HEK293 (cell line): Measurements from ENCODE around the gene NOL4L.

Experiments used
- CTCF ChIP-seq: fragments of 450-650 bp; formaldehyde crosslinking; IDR thresholded peaks from 2 replicates; pipeline ENCODE4 v1.5.1; 2016; ENCODE audit warnings: missing biosample characterization, missing genetic modification characterization
- PBX3 ChIP-seq: sonication (generic); formaldehyde crosslinking; IDR thresholded peaks from 2 replicates; pipeline ENCODE4 v1.8.1; 2022; ENCODE audit warnings: mild to moderate bottlenecking, moderate library complexity, missing genetic modification reagents
- TCF7L2 ChIP-seq: IDR thresholded peaks from 2 replicates; pipeline ENCODE4 v1.6.1; 2011; ENCODE audit warnings: low read depth, mild to moderate bottlenecking, inconsistent platforms, low read length, moderate library complexity, borderline replicate concordance
- ZBTB20 ChIP-seq: fragments of 450-650 bp; formaldehyde crosslinking; IDR thresholded peaks from 2 replicates; pipeline ENCODE4 v1.5.1; 2016; ENCODE audit warnings: missing biosample characterization, missing genetic modification characterization
- ZBTB8A ChIP-seq: fragments of 450-650 bp; formaldehyde crosslinking; IDR thresholded peaks from 2 replicates; pipeline ENCODE4 v1.5.1; 2016; ENCODE audit warnings: missing biosample characterization, missing genetic modification characterization
- ZNF112 ChIP-seq: fragments of 450-650 bp; formaldehyde crosslinking; IDR thresholded peaks from 2 replicates; pipeline ENCODE4 v1.5.0; 2017; ENCODE audit warnings: missing biosample characterization, missing genetic modification characterization
- ZNF248 ChIP-seq: fragments of 450-650 bp; formaldehyde crosslinking; IDR thresholded peaks from 2 replicates; pipeline ENCODE4 v1.5.1; 2017; ENCODE audit warnings: missing biosample characterization, missing genetic modification characterization
- ZNF488 ChIP-seq: fragments of 450-650 bp; formaldehyde crosslinking; IDR thresholded peaks from 2 replicates; pipeline ENCODE4 v1.5.1; 2016; ENCODE audit warnings: missing biosample characterization, missing genetic modification characterization
- ZNF558 ChIP-seq: fragments of 450-650 bp; formaldehyde crosslinking; IDR thresholded peaks from 2 replicates; pipeline ENCODE4 v1.5.1; 2016; ENCODE audit warnings: missing biosample characterization, missing genetic modification characterization
- ZNF600 ChIP-seq: fragments of 450-650 bp; formaldehyde crosslinking; IDR thresholded peaks from 2 replicates; pipeline ENCODE4 v1.5.1; 2016; ENCODE audit warnings: missing biosample characterization, missing genetic modification characterization
- ZNF747 ChIP-seq: fragments of 450-650 bp; formaldehyde crosslinking; IDR thresholded peaks from 2 replicates; pipeline ENCODE4 v1.5.1; 2016; ENCODE audit warnings: missing biosample characterization, missing genetic modification characterization
- TF ChIP-seq, protein P1 (sequence below): fragments of 450-650 bp; formaldehyde crosslinking; IDR thresholded peaks from 2 replicates; pipeline ENCODE4 v1.5.1; 2016; ENCODE audit warnings: missing biosample characterization, missing genetic modification characterization, low read depth
- TF ChIP-seq, protein P2 (sequence below): fragments of 450-650 bp; formaldehyde crosslinking; IDR thresholded peaks from 2 replicates; pipeline ENCODE4 v1.5.1; 2016; ENCODE audit warnings: missing biosample characterization, missing genetic modification characterization
- TF ChIP-seq, protein P3 (sequence below): IDR thresholded peaks from 2 replicates; pipeline ENCODE4 v1.6.1; 2011; ENCODE audit warnings: mild to moderate bottlenecking, low read depth, low read length, borderline replicate concordance

DNA sequence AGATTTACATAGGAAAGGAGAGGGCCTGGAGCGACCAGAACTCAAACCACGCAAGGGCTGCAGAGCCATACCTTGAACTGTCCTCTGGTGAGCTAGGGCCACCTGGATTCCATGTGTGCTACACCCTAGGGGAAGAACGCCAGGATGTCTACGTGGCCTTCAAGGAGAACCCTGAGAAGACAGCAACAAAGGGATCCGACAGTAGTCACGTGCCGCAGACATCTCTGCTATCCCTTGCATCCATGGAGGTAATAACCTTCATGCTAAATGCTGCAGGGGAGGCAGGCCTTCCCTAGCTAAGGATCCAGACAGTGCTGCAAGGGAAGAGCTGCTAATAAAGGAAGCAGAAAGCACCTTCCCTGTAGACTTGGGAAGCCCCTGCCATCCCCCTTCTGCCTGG is 52.9 kb downstream of the NOL4L start:
- no peak for TF ChIP-seq TCF7L2
- no peak for TF ChIP-seq ZNF558 (tag by site-specific recombination)
- no peak for TF ChIP-seq CTCF
- TF ChIP-seq ZNF112 (tag by site-specific recombination) = no peak
- TF ChIP-seq PBX3 (CRISPR knock-in tag) = no peak
- TF ChIP-seq, protein P1, sequence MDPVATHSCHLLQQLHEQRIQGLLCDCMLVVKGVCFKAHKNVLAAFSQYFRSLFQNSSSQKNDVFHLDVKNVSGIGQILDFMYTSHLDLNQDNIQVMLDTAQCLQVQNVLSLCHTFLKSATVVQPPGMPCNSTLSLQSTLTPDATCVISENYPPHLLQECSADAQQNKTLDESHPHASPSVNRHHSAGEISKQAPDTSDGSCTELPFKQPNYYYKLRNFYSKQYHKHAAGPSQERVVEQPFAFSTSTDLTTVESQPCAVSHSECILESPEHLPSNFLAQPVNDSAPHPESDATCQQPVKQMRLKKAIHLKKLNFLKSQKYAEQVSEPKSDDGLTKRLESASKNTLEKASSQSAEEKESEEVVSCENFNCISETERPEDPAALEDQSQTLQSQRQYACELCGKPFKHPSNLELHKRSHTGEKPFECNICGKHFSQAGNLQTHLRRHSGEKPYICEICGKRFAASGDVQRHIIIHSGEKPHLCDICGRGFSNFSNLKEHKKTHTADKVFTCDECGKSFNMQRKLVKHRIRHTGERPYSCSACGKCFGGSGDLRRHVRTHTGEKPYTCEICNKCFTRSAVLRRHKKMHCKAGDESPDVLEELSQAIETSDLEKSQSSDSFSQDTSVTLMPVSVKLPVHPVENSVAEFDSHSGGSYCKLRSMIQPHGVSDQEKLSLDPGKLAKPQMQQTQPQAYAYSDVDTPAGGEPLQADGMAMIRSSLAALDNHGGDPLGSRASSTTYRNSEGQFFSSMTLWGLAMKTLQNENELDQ (tag by site-specific recombination) = no peak
- TF ChIP-seq, protein P2, sequence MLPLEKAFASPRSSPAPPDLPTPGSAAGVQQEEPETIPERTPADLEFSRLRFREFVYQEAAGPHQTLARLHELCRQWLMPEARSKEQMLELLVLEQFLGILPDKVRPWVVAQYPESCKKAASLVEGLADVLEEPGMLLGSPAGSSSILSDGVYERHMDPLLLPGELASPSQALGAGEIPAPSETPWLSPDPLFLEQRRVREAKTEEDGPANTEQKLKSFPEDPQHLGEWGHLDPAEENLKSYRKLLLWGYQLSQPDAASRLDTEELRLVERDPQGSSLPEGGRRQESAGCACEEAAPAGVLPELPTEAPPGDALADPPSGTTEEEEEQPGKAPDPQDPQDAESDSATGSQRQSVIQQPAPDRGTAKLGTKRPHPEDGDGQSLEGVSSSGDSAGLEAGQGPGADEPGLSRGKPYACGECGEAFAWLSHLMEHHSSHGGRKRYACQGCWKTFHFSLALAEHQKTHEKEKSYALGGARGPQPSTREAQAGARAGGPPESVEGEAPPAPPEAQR = no peak
- TF ChIP-seq ZNF747 (tag by site-specific recombination) = no peak
- TF ChIP-seq ZBTB8A (tag by site-specific recombination) = no peak
- TF ChIP-seq, protein P3, sequence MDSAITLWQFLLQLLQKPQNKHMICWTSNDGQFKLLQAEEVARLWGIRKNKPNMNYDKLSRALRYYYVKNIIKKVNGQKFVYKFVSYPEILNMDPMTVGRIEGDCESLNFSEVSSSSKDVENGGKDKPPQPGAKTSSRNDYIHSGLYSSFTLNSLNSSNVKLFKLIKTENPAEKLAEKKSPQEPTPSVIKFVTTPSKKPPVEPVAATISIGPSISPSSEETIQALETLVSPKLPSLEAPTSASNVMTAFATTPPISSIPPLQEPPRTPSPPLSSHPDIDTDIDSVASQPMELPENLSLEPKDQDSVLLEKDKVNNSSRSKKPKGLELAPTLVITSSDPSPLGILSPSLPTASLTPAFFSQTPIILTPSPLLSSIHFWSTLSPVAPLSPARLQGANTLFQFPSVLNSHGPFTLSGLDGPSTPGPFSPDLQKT = no peak
- no peak for TF ChIP-seq ZNF488 (tag by site-specific recombination)
- no peak for TF ChIP-seq ZBTB20 (tag by site-specific recombination)
- TF ChIP-seq ZNF600 = no peak
- TF ChIP-seq ZNF248 (tag by site-specific recombination) = no peak
